ENCODE measurements around the gene COLQ. TPM values are rescaled to one million over a fixed set of nuclear protein-coding genes. Genes with fewer than 3 reads are reported as not detected.

Gene COLQ
- total RNA-seq, 1 experiment from 2014 or later = 0.64 TPM

- Histone ChIP-seq H3K36me3 (ENCODE audit: control insufficient read depth, insufficient read depth, low read length) (no peaks in the 10 kb centered on the region), H3K4me3 (ENCODE audit: low read depth in 2 of 2, low read length in 2 of 2) (no peak overlapping the region), H3K4me1 (ENCODE audit: control insufficient read depth, insufficient read depth, low read length) (no peaks in the 10 kb centered on the region), H3K27ac (ENCODE audit: low read length) (no peak overlapping the region), H3K9me3 (ENCODE audit: control insufficient read depth, insufficient read depth, low read depth, low read length) (no peaks in the 10 kb centered on the region), H3K27me3 (ENCODE audit: control insufficient read depth, insufficient read depth, low read length) (no peaks in the 10 kb centered on the region; the same call in 1 of the 2 replicates)
- DNase-seq (ENCODE audit: low read depth, low spot score) (no peak), ATAC-seq (no peak)
- ChIA-PET POLR2A (no interaction called here), CTCF (no interaction called here)
- BruUV-seq (replicated peaks) = no TSS peak
- intact Hi-C loops (cut with micrococcal nuclease; ENCODE audit: unreplicated experiment) (no loop called here), in situ Hi-C loops (cut with HindIII; ENCODE audit: low pct_unique_long_range_greater_than_20kb, low sequenced_read_pairs) (no loop called here)
- TF ChIP-seq TCF7L2 (IDR thresholded peaks at IDR 0.05; ENCODE audit: low read depth, low read length) (no peak), SIN3A (IDR thresholded peaks at IDR 0.05; ENCODE audit: borderline replicate concordance, insufficient read depth, low read depth, low read length) (no peak), POLR2AphosphoS5 (IDR thresholded peaks at IDR 0.05; ENCODE audit: low read depth, low read length) (no peak), CTCF (IDR thresholded peaks at IDR 0.05) (no peak), REST (IDR thresholded peaks at IDR 0.05; ENCODE audit: insufficient read depth in 1 of 2, low read depth in 2 of 2, low read length in 1 of 2) (no peak)
Observed at GRCh38 chr3:15531346-15531745, 9.8 kb upstream of the COLQ start.

- Histone ChIP-seq H3K27me3 (ENCODE audit: control insufficient read depth, insufficient read depth, low read length) (no peaks in the 10 kb centered on the region), H3K4me1 (ENCODE audit: control insufficient read depth, insufficient read depth, low read length) (no peaks in the 10 kb centered on the region), H3K36me3 (ENCODE audit: control insufficient read depth, insufficient read depth, low read length) (no peaks in the 10 kb centered on the region), H3K27ac (ENCODE audit: low read length) (no peak overlapping the region), H3K9me3 (ENCODE audit: control insufficient read depth, insufficient read depth, low read depth, low read length) (no peaks in the 10 kb centered on the region), H3K4me3 (ENCODE audit: low read depth in 2 of 2, low read length in 2 of 2) (no peak overlapping the region)
- CTCF ChIA-PET = no interaction called here
- intact Hi-C loops (cut with micrococcal nuclease; ENCODE audit: unreplicated experiment) (no loop called here), in situ Hi-C loops (cut with HindIII; ENCODE audit: low pct_unique_long_range_greater_than_20kb, low sequenced_read_pairs) (no loop called here)
- TF ChIP-seq REST (IDR thresholded peaks at IDR 0.05; ENCODE audit: insufficient read depth in 1 of 2, low read depth in 2 of 2, low read length in 1 of 2) = no peak
- TF ChIP-seq CTCF (IDR thresholded peaks at IDR 0.05) = no peak
- TF ChIP-seq SIN3A (IDR thresholded peaks at IDR 0.05; ENCODE audit: borderline replicate concordance, insufficient read depth, low read depth, low read length) = no peak
- no peak for TF ChIP-seq TCF7L2 (IDR thresholded peaks at IDR 0.05; ENCODE audit: low read depth, low read length)
- TF ChIP-seq POLR2AphosphoS5 (IDR thresholded peaks at IDR 0.05; ENCODE audit: low read depth, low read length) = no peak
- BruUV-seq (replicated peaks) = no TSS peak
- DNase-seq (ENCODE audit: low read depth, low spot score) (no peak), ATAC-seq (no peak)
- POLR2A ChIA-PET = no interaction called here
Observed at GRCh38 chr3:15528854-15529537, 7.5 kb upstream of the COLQ start.
